ENCODE results near the gene STK39.

DNA sequence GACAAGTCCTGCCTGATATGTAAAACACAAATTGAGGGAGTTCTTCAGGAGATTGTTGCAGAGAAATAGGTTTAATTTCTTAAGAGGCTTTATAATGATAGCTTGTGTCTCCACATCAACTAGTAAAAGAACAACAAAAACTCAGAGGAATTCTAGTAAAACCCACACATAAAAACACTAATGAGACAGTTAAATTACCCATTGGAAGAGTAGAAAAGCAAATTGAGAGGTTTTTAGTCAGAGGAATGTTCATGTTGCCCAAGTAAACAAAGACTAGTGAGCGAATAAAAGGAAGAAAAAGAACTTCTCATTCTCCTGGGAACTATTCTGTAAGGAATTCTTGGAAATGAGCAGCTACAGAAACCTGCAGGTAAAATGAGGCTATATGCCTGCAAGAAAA, 330.6 kb downstream of the STK39 start:
- TF ChIP-seq, protein P1, sequence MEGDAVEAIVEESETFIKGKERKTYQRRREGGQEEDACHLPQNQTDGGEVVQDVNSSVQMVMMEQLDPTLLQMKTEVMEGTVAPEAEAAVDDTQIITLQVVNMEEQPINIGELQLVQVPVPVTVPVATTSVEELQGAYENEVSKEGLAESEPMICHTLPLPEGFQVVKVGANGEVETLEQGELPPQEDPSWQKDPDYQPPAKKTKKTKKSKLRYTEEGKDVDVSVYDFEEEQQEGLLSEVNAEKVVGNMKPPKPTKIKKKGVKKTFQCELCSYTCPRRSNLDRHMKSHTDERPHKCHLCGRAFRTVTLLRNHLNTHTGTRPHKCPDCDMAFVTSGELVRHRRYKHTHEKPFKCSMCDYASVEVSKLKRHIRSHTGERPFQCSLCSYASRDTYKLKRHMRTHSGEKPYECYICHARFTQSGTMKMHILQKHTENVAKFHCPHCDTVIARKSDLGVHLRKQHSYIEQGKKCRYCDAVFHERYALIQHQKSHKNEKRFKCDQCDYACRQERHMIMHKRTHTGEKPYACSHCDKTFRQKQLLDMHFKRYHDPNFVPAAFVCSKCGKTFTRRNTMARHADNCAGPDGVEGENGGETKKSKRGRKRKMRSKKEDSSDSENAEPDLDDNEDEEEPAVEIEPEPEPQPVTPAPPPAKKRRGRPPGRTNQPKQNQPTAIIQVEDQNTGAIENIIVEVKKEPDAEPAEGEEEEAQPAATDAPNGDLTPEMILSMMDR (IDR thresholded peaks at IDR 0.05; ENCODE audit: poor library complexity, severe bottlenecking): no peak
- TF ChIP-seq MXI1 (conservative IDR thresholded peaks at IDR 0.05; ENCODE audit: poor library complexity, severe bottlenecking): no peak
- TF ChIP-seq SMC3 (conservative IDR thresholded peaks at IDR 0.05; ENCODE audit: poor library complexity): no peak
- no peak for TF ChIP-seq TAF1 (IDR thresholded peaks at IDR 0.05; ENCODE audit: low read depth)
- TF ChIP-seq POLR2AphosphoS5 (IDR thresholded peaks at IDR 0.05): no peak
